GM19240 (cell line): ENCODE results near the gene MAMLD1.

Experiments
- DNase-seq: peaks from one replicate; pipeline ENCODE4 v3.0.0; 2011; ENCODE audit warnings: low spot score; ENCODE audit not compliant: insufficient read length

The MAMLD1 gene

GRCh38 chrX:150502091-150502490 is 139.0 kb downstream of the MAMLD1 start:
- no peak for DNase-seq

GRCh38 chrX:150502979-150503897 is 140.1 kb downstream of the MAMLD1 start:
- no peak for DNase-seq

GRCh38 chrX:150503898-150504219 is 140.7 kb downstream of the MAMLD1 start:
- no peak for DNase-seq

- no peak for DNase-seq
Measured at GRCh38 chrX:150504397-150505182, 141.5 kb downstream of the MAMLD1 start.

DNA sequence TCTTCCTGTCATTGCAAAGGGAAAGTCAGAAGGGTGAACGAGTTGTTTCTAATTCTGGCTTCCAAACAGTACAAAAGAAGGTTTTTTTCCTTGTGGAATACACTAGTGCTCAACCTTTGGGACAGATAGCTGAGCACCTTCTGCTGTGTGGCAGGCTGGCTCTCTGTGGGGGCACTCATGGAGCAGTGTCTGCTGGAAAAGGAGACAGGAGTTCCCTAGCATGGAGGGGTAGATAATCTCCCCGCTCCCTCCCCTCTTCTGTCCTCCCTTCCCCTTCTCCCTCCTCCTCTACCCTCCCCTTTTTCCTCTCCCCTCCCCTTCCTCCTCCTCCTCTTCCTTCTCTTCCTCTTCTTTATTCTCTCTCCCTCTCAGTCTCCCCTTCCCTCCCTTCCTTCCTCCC is 142.9 kb downstream of the MAMLD1 start:
- no peak for DNase-seq

DNA sequence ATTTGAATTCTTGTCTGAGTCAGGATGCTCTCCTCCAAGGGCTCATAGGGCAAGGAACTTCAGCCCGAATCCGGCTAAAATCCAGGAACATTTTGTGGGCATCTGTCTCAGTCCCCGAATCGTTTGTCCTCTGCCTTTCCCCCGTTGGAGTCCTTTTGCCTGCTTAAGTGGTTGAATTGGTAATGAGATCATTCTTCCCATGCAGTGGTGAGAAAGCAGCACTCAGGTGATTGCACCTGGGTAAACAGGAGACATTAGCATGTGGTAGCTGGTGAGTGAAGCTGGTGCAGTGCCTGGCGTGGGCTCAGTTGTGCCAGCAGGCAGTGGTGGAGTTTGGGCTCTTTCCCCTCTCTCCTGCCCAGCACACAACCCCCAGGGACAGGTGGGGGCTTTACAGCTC is 143.4 kb downstream of the MAMLD1 start:
- no peak for DNase-seq

DNA sequence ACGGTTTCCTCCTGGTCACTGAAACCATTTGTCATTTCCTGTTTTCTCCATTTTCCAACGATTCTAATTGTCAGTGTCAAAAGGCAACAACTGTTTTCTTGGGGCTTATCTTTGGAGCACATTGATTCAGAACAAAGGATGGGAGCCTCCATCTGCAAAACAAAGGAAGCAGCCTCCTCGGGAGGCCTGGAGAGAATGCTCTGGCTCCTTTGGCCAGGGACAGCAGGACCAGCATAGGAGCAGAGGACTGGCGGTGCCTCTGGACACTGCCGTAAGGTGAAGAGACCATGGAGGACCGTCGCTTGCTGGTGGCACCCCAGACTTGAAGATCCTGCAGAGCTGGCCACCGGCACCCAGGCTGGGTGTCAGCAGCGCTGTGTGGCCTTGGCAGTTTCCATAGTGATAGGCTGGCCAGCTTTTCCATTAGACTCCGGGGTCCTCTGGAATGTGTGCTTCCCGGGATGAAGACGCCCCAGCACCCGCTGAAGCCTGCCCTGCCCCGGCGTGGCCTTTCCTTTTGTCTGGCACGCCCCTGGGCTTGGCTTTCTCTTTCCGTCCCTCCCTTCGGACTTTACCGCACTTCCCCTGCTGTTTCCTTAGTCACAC is 144.2 kb downstream of the MAMLD1 start:
- DNase-seq, result no peak

- DNase-seq, result no peak
Measured at GRCh38 chrX:150508018-150508417, 144.9 kb downstream of the MAMLD1 start.

- no peak for DNase-seq
Measured at GRCh38 chrX:150508451-150509367, 145.6 kb downstream of the MAMLD1 start.

GRCh38 chrX:150509703-150510102 is 146.6 kb downstream of the MAMLD1 start:
- no peak for DNase-seq

DNA sequence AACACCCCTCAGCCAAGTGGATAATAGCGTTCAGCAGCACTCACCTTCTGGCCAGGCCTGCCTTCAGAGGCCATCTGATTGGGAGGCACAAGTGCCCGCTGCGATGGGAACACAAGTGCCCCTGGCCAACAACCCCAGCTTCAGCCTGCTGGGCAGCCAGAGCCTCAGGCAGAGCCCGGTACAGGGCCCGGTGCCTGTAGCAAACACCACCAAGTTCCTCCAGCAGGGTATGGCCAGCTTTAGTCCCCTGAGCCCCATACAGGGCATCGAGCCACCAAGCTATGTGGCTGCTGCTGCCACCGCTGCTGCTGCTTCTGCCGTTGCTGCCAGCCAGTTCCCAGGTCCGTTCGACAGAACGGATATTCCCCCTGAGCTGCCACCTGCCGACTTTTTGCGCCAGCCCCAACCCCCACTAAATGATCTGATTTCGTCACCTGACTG is 149.4 kb downstream of the MAMLD1 start:
- no peak for DNase-seq

DNA sequence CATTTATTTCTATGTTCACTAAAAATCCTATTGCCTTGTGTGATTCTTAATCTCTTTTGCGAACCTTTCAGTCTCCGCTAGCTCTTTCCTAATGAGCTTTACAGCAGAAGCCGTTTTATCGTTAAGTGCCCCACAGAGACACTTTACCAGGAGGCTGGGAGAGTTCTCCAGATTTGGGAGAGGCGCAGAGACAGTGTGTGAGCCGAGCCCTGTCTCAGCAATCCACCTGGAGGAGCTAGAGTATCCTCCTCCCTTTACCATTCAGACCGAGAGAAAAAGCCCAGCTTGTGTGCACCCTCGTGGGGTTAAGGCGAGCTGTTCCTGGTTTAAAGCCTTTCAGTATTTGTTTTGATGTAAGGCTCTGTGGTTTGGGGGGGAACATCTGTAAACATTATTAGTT is 150.4 kb downstream of the MAMLD1 start:
- DNase-seq, result no peak

GRCh38 chrX:150514462-150514861 is 151.3 kb downstream of the MAMLD1 start:
- no peak for DNase-seq

- no peak for DNase-seq
Measured at GRCh38 chrX:150515801-150516200, 152.7 kb downstream of the MAMLD1 start.

- DNase-seq, result no peak
Measured at GRCh38 chrX:150517303-150517910, 154.3 kb downstream of the MAMLD1 start.

DNA sequence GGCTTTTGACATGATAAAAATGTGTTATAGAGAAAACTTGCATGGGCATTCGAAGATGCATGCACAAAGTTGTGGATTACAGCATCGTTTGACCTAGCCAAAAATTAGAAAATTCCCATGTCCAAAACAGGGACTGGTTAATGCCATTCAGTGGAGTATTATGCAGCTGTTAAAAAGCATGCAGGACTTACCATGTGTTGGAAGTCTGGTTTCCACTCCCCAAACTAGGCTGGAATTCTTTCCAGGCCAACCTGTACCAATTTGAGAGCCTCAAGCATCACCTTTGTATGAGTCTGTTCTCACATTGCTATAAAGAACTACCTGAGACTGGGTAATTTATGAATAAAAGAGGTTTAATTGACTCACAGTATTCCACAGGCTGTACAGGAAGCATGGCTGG is 159.4 kb downstream of the MAMLD1 start:
- no peak for DNase-seq

DNA sequence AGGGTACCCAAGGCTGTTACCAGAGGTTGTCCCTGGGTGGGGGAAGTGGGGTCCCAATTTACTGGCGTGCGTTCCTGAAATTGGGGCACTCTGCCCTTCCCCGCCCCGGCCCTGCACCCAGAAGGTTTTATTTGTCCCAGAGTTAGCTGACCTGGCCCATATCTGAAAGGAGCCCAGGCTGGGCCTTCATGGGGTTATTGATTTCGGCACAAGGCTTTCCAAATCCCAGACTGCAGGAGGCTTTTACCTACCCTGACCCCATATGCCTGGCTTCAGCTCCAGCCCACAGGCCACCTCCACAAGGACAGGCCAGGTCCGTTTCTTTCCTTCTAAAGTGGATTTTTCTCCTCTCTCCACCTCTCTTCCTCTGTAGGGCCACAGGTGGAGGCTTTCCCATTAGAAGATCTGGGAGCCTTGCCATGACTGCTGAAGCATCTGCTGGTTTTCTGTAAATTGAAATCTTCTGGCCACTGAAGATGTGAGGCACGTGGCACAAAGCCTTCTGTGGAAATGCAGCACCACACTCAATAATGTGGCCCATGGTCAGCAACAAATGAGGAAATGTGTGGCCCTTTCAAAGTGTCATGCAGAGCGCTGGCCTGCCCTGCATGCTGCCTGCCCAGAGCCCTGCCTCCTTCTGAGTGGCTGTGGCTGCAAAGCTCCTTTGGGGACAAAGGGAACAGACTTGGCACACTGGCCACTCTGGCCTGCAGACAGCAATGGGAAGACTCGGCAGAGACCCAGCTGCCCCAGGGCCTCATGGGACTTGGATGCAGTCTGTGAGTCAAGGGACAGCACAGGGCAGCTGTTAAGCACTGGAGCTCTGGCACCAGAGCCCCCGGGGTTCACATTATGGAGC is 162.2 kb downstream of the MAMLD1 start:
- no peak for DNase-seq

- no peak for DNase-seq
Measured at GRCh38 chrX:150526692-150527091, 163.6 kb downstream of the MAMLD1 start.

GRCh38 chrX:150527108-150527507 is 164.0 kb downstream of the MAMLD1 start:
- no peak for DNase-seq

- no peak for DNase-seq
Measured at GRCh38 chrX:150529587-150529986, 166.5 kb downstream of the MAMLD1 start.
